GM13977 (cell line): ENCODE measurements around the gene BAZ2A.
A peak's percentile ranks its signal among the peaks of the same experiment; 100 is the strongest.

Experiments used
- DNase-seq: peaks from one replicate; pipeline ENCODE4 v3.0.0; 2012; ENCODE audit warnings: low spot score
- CTCF ChIP-seq: IDR thresholded peaks from 2 replicates; pipeline ENCODE4 v1.5.1; 2012; ENCODE audit warnings: mild to moderate bottlenecking, control low read depth; ENCODE audit not compliant: insufficient read depth; ENCODE audit errors: extremely low read depth, missing control alignments
- in situ Hi-C: fragments of 300-500 bp; cut with MboI; formaldehyde crosslinking; loops from one replicate; pipeline ENCODE4 v1.12.0; 2022; ENCODE audit warnings: low sequenced_read_pairs, low pct_unique_long_range_greater_than_20kb, mixed read lengths, inconsistent platforms; ENCODE audit not compliant: unreplicated experiment

BAZ2A gene

GRCh38 chr12:56645717-56646446, 15.8 kb upstream of the BAZ2A start, which contains the start of gene ATP5F1B:
TSS of gene ATP5F1B (minus strand) at chr12:56645984. CDS start at chr12:56645963, 21 bp downstream.
- no peak for TF ChIP-seq CTCF
- peak; percentile 97 for DNase-seq
- in situ Hi-C loops: no loop called here

GRCh38 chr12:56645201-56645716, 15.1 kb upstream of the BAZ2A start:
- DNase-seq: no peak
- in situ Hi-C loops: no loop called here
- no peak for TF ChIP-seq CTCF

DNA sequence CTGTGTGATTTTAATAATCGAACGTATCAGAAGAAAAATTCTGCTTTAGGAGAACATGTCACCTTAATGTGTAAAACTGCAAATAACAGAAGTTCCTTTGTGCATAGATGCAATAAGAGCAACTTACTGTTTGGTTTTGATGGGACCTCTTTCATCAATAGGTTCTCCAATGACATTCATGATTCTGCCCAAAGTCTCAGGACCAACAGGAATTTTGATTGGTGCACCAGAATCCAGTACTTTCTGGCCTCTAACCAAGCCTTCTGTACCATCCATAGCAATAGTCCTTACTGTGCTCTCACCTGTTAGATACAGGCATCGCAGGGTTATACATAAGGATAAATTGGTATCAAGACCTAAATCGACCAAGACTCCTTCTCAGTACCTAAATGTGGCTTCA, 14.5 kb upstream of the BAZ2A start:
- no peak for DNase-seq
- no peak for TF ChIP-seq CTCF
- in situ Hi-C loops: no loop called here

- TF ChIP-seq CTCF: no peak
- in situ Hi-C loops: no loop called here
- DNase-seq: no peak
Measured at GRCh38 chr12:56641219-56641618, 11.1 kb upstream of the BAZ2A start.

- no peak for TF ChIP-seq CTCF
- in situ Hi-C loops: no loop called here
- DNase-seq: no peak
Measured at GRCh38 chr12:56637621-56638020, 7.5 kb upstream of the BAZ2A start.

DNA sequence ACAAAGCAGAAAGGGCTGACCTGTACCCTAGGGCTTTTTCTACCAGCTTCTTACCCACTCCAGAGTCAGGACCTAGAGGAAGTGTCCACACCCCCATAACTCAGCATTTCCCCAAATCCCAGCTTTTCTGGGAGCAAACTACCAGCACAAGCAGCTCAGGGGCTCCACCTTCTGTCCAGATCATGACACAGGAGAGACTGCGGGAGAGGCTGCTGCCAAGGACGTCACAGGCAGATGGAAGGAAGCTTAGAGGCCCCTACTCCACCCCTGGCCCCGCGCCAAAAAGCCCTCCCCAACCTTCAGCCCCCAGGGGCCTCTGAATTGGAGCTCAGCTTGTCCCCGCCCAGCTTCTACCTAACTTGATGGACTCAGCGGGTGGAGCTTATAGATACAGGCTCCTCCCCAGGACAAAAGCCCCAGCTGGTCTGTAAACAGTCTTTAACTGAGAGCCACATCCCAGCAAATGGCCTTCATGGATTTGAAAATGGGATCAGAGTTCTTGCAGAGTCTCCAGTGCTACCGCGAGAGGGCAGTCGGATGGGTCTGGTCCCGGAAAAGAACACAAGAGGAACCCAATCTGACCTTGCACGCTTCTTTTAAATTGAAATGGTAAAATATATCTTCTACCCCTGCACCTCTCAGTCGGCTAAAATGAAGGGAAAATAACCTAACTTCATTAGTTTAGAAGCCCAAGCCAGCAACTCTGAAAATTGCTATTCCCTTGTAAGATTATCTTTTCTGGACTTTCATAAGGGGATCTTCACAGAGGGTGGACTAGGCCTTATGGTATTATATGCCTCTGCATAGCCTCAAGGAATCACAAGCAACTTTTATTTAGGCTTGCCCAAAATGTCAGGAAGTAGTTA, 6.8 kb upstream of the BAZ2A start:
- in situ Hi-C loops: no loop called here
- peak; percentile 81 for TF ChIP-seq CTCF
- peak; percentile 94 for DNase-seq
